Spleen (tissue), 11 donors: ENCODE measurements around the gene JAZF1. TPM values are rescaled to one million over a fixed set of nuclear protein-coding genes. Genes with fewer than 3 reads are reported as not detected.

Experiments
- DNase-seq: peaks from one replicate; pipeline ENCODE4 v3.0.0-alpha.2; 2020
- H3K27ac ChIP-seq, 8 donors: fragments of 200-600 bp; sonication (generic) in 7 of 8; 1 replicate in 4 of 8; 2 replicates in 4 of 8; pipeline versions ENCODE4 v1.5.0 to v1.8.0; 2016 to 2021; ENCODE audit warnings: inconsistent platforms in 4 of 8, mild to moderate bottlenecking in 4 of 8, moderate library complexity in 1 of 8
- H3K27me3 ChIP-seq, 7 donors: fragments of 200-600 bp; sonication (generic) in 6 of 7; replicated peaks in 1 of 7; 1 replicate in 4 of 7; 2 replicates in 3 of 7; pipeline versions ENCODE4 v1.5.0 to v1.8.0; 2016 to 2021; ENCODE audit warnings: inconsistent platforms in 3 of 7, mild to moderate bottlenecking in 1 of 7
- H3K36me3 ChIP-seq, 6 donors: fragments of 200-600 bp; sonication (generic) in 5 of 6; 1 replicate in 4 of 6; 2 replicates in 2 of 6; pipeline versions ENCODE4 v1.5.0 to v1.8.0; 2016 to 2021; ENCODE audit warnings: inconsistent platforms in 2 of 6
- H3K4me1 ChIP-seq, 6 donors: fragments of 200-600 bp; sonication (generic) in 5 of 6; 1 replicate in 3 of 6; 2 replicates in 3 of 6; pipeline versions ENCODE4 v1.5.0 to v1.8.0; 2016 to 2021; ENCODE audit warnings: inconsistent platforms in 3 of 6
- H3K4me3 ChIP-seq, 8 donors: fragments of 200-600 bp; sonication (generic) in 7 of 8; 1 replicate in 4 of 8; 2 replicates in 4 of 8; pipeline versions ENCODE4 v1.5.0 to v1.8.0; 2016 to 2021; ENCODE audit warnings: inconsistent platforms in 4 of 8, mild to moderate bottlenecking in 4 of 8, moderate library complexity in 2 of 8
- H3K9me3 ChIP-seq, 8 donors: fragments of 200-600 bp; sonication (generic) in 7 of 8; 1 replicate in 4 of 8; 2 replicates in 4 of 8; pipeline versions ENCODE4 v1.5.0 to v1.8.0; 2016 to 2021; ENCODE audit warnings: inconsistent platforms in 4 of 8
- CTCF ChIP-seq, 11 experiments: fragments of 200-600 bp in 7 of 11; fragments of 450-650 bp in 4 of 11; sonication (generic) in 4 of 11; IDR thresholded peaks in 8 of 11; conservative IDR thresholded peaks in 3 of 11; 1 replicate in 7 of 11; 2 replicates in 4 of 11; pipeline versions ENCODE4 v1.4.0 to v1.8.0; 2016 to 2021; ENCODE audit warnings: antibody characterized with exemption in 11 of 11, inconsistent platforms in 4 of 11, mild to moderate bottlenecking in 1 of 11
- POLR2A ChIP-seq, 3 donors: fragments of 450-650 bp; IDR thresholded peaks; one replicate each; pipeline ENCODE4 v1.5.1; 2017; ENCODE audit warnings: antibody characterized with exemption in 3 of 3, mild to moderate bottlenecking in 1 of 3
- POLR2AphosphoS5 ChIP-seq, 3 donors: sonication (generic); formaldehyde crosslinking; IDR thresholded peaks; one replicate each; pipeline ENCODE4 v1.5.1; 2017; ENCODE audit warnings: antibody characterized with exemption in 3 of 3
- WGBS, 5 donors: extraction: QIAGEN DNeasy Blood & Tissue Kit in 3 of 5; methylation state at CpG; one replicate each; pipeline versions ENCODE4 v1.1.5 to v1.1.7; 2013 to 2018; 5-methylcytosine and 5-hydroxymethylcytosine counted together
- intact Hi-C: fragments of 100-400 bp; cut with DNase I; formaldehyde crosslinking; loops from one replicate; pipeline ENCODE4 v1.15.0; 2023; ENCODE audit warnings: low total_unique reads
- polyA plus RNA-seq, 3 donors: library from polyadenylated mRNA; stranded (reverse); fragments of 200-250 nt; gene quantifications; one replicate each; pipeline ENCODE4 v1.2.1, GENCODE V29; 2013
- total RNA-seq, 7 donors: library from RNA; depleted of rRNA in 3 of 7; stranded (reverse); fragments of >200 nt in 3 of 7; fragmentation: NEBNext Ultra II Directional in 4 of 7; extraction: Animal tissue kit (Norgen Biotek cat#: 25700) in 4 of 7; gene quantifications; one replicate each; pipeline versions ENCODE4 v1.1.0 to v1.2.1, GENCODE V29; 2016 to 2021
- donor health status: healthy with polysubstance abuse.
- donor health status: DM: no; HTN: no; CAD: no; lungs with moderate emphysema.
- donor health status: DM: no; HTN: no; CAD: no.
- donor health status: Bipolar disorder and iron deficiency.
- donor health status: healthy.
- donor health status: DM: no; HTN: no; CAD: no.
- donor health status: DM: yes; HTN: yes; CAD: no.

The JAZF1 gene
- total and polyA plus RNA-seq, 10 donors: 13.5 to 33.8 (median 24.7) TPM

- peaks cover 0 to 28% (median under 1%) of the 10 kb centered on the region in 6 donors for H3K36me3 ChIP-seq
- no peak for DNase-seq
- no peaks in the 10 kb centered on the region for H3K4me1 ChIP-seq
- peaks cover 0 to 13% (median 0%) of the 10 kb centered on the region in 8 donors for H3K9me3 ChIP-seq
- H3K27ac ChIP-seq: no peak overlapping the region
- whole genome bisulfite sequencing, 5 donors: 88 to 97% (median 93%) methylated on average over 2 of the region's 2 CpGs
- intact Hi-C loops: no loop called here
- H3K27me3 ChIP-seq: no peaks in the 10 kb centered on the region
- no peak for TF ChIP-seq POLR2AphosphoS5 (IDR thresholded peaks at IDR 0.05)
- no peak for TF ChIP-seq CTCF (IDR thresholded peaks at IDR 0.05 in 8 of 11, conservative IDR thresholded peaks at IDR 0.05 in 3 of 11)
- TF ChIP-seq POLR2A (IDR thresholded peaks at IDR 0.05): no peak
- H3K4me3 ChIP-seq: no peak overlapping the region
Observed at GRCh38 chr7:28013019-28013418, 167.6 kb downstream of the JAZF1 start.

- 71 to 93% (median 86%) methylated on average over 2 of the region's 2 CpGs for WGBS, 5 donors
Observed at GRCh38 chr7:28008911-28009310, 171.7 kb downstream of the JAZF1 start.

GRCh38 chr7:28008171-28008570 lies 172.4 kb downstream of the JAZF1 start:
- WGBS, 5 donors: 30 to 67% (median 60%) methylated on average over 3 of the region's 3 CpGs

More at GRCh38 chr7:28008911-28009310, 171.7 kb downstream of the JAZF1 start:
- Histone ChIP-seq H3K4me1 (peaks cover 0 to 16% (median 3%) of the 10 kb centered on the region in 6 donors), H3K27me3 (no peaks in the 10 kb centered on the region), H3K27ac (no peak overlapping the region), H3K4me3 (no peak overlapping the region), H3K9me3 (no peaks in the 10 kb centered on the region), H3K36me3 (peaks cover 0 to 6% (median 0%) of the 10 kb centered on the region in 6 donors)
- TF ChIP-seq POLR2A (IDR thresholded peaks at IDR 0.05): no peak
- no peak for TF ChIP-seq POLR2AphosphoS5 (IDR thresholded peaks at IDR 0.05)
- TF ChIP-seq CTCF (IDR thresholded peaks at IDR 0.05 in 8 of 11, conservative IDR thresholded peaks at IDR 0.05 in 3 of 11): no peak
- no peak for DNase-seq
- intact Hi-C loops: no loop called here

GRCh38 chr7:28006491-28006890 lies 174.1 kb downstream of the JAZF1 start:
- TF ChIP-seq POLR2AphosphoS5 (IDR thresholded peaks at IDR 0.05) (no peak), POLR2A (IDR thresholded peaks at IDR 0.05) (no peak), CTCF (IDR thresholded peaks at IDR 0.05 in 8 of 11, conservative IDR thresholded peaks at IDR 0.05 in 3 of 11) (no peak)
- H3K27me3 ChIP-seq: no peaks in the 10 kb centered on the region
- DNase-seq: no peak
- H3K4me3 ChIP-seq: no peak overlapping the region
- H3K27ac ChIP-seq: no peak overlapping the region
- H3K36me3 ChIP-seq: peaks cover 0 to 6% (median 0%) of the 10 kb centered on the region in 6 donors
- H3K4me1 ChIP-seq: peaks cover 0 to 24% (median 3%) of the 10 kb centered on the region in 6 donors
- no peaks in the 10 kb centered on the region for H3K9me3 ChIP-seq
- 94 to 100% (median 98%) methylated on average over 1 of the region's 1 CpG for WGBS, 5 donors
- intact Hi-C loops: no loop called here

More at GRCh38 chr7:28008171-28008570, 172.4 kb downstream of the JAZF1 start:
- Histone ChIP-seq H3K27me3 (no peaks in the 10 kb centered on the region), H3K9me3 (no peaks in the 10 kb centered on the region), H3K36me3 (peaks cover 0 to 6% (median 0%) of the 10 kb centered on the region in 6 donors), H3K4me1 (peaks cover 0 to 16% (median 3%) of the 10 kb centered on the region in 6 donors), H3K27ac (no peak overlapping the region), H3K4me3 (no peak overlapping the region)
- no peak for DNase-seq
- intact Hi-C loops: no loop called here
- TF ChIP-seq POLR2A (IDR thresholded peaks at IDR 0.05) (no peak), CTCF (IDR thresholded peaks at IDR 0.05 in 8 of 11, conservative IDR thresholded peaks at IDR 0.05 in 3 of 11) (no peak), POLR2AphosphoS5 (IDR thresholded peaks at IDR 0.05) (no peak)
